Liver (tissue), 9 donors: ENCODE measurements around the gene DISC1. TPM values are rescaled to one million over a fixed set of nuclear protein-coding genes. Genes with fewer than 3 reads are reported as not detected.

ENCODE experiments used
- DNase-seq: peaks from one replicate; pipeline ENCODE4 v3.0.0-alpha.2; 2017; ENCODE audit warnings: low spot score
- H3K27ac ChIP-seq, 2 donors: one replicate each; pipeline ENCODE4 v1.7.0; 2013; ENCODE audit warnings: inconsistent platforms in 2 of 2, low read length in 2 of 2, control low read depth in 1 of 2, low read depth in 1 of 2, mild to moderate bottlenecking in 1 of 2
- H3K27me3 ChIP-seq, 4 donors: one replicate each; pipeline versions ENCODE4 v1.6.1 to v1.7.0; 2013; ENCODE audit warnings: low read length in 3 of 4, inconsistent platforms in 1 of 4, mild to moderate bottlenecking in 1 of 4, moderate library complexity in 1 of 4; ENCODE audit not compliant: control insufficient read depth in 4 of 4, insufficient read depth in 4 of 4
- H3K36me3 ChIP-seq, 4 donors: one replicate each; pipeline versions ENCODE4 v1.6.1 to v1.7.0; 2013; ENCODE audit warnings: low read length in 3 of 4, mild to moderate bottlenecking in 3 of 4, low read depth in 1 of 4, moderate library complexity in 1 of 4; ENCODE audit not compliant: control insufficient read depth in 4 of 4, insufficient read depth in 3 of 4
- H3K4me1 ChIP-seq, 4 donors: one replicate each; pipeline versions ENCODE4 v1.6.1 to v1.7.0; 2013; ENCODE audit warnings: low read length in 3 of 4, mild to moderate bottlenecking in 3 of 4, moderate library complexity in 1 of 4; ENCODE audit not compliant: control insufficient read depth in 4 of 4, insufficient read depth in 4 of 4
- H3K4me3 ChIP-seq, 3 donors: one replicate each; pipeline versions ENCODE4 v1.6.1 to v1.7.0; 2013; ENCODE audit warnings: low read length in 3 of 3, control low read depth in 1 of 3, low read depth in 1 of 3, mild to moderate bottlenecking in 1 of 3
- H3K9ac ChIP-seq, 2 donors: one replicate each; pipeline ENCODE4 v1.7.0; 2013; ENCODE audit warnings: low read length in 2 of 2, mild to moderate bottlenecking in 2 of 2, moderate library complexity in 2 of 2, control low read depth in 1 of 2, low read depth in 1 of 2
- H3K9me3 ChIP-seq, 4 donors: one replicate each; pipeline versions ENCODE4 v1.6.1 to v1.7.0; 2013; ENCODE audit warnings: low read length in 3 of 4; ENCODE audit not compliant: control insufficient read depth in 4 of 4
- EGR1 ChIP-seq, 2 donors: IDR thresholded peaks; 2 replicates each; pipeline ENCODE4 v1.6.1; 2016 to 2018; ENCODE audit warnings: antibody characterized with exemption in 2 of 2, low read depth in 2 of 2
- FOXA1 ChIP-seq: IDR thresholded peaks from 2 replicates; pipeline ENCODE4 v1.6.1; 2016; ENCODE audit warnings: antibody characterized with exemption
- FOXA2 ChIP-seq: IDR thresholded peaks from 2 replicates; pipeline ENCODE4 v1.6.1; 2016; ENCODE audit warnings: antibody characterized with exemption
- GABPA ChIP-seq, 2 donors: IDR thresholded peaks in 1 of 2; conservative IDR thresholded peaks in 1 of 2; 2 replicates each; pipeline ENCODE4 v1.6.1; 2016; ENCODE audit warnings: antibody characterized with exemption in 2 of 2, mild to moderate bottlenecking in 1 of 2, moderate library complexity in 1 of 2
- HNF4A ChIP-seq, 2 donors: conservative IDR thresholded peaks; 2 replicates each; pipeline ENCODE4 v1.6.1; 2016; ENCODE audit warnings: antibody characterized with exemption in 2 of 2, mild to moderate bottlenecking in 2 of 2
- HNF4G ChIP-seq: IDR thresholded peaks from 2 replicates; pipeline ENCODE4 v1.6.1; 2016; ENCODE audit warnings: antibody characterized with exemption
- JUND ChIP-seq, 2 donors: IDR thresholded peaks; 2 replicates each; pipeline ENCODE4 v1.6.1; 2016; ENCODE audit warnings: antibody characterized with exemption in 2 of 2
- NR2F2 ChIP-seq: IDR thresholded peaks from 2 replicates; pipeline ENCODE4 v1.6.1; 2016; ENCODE audit warnings: antibody characterized with exemption
- RAD21 ChIP-seq, 2 donors: IDR thresholded peaks; 2 replicates each; pipeline ENCODE4 v1.6.1; 2016; ENCODE audit warnings: antibody characterized with exemption in 2 of 2, mild to moderate bottlenecking in 2 of 2
- SP1 ChIP-seq: IDR thresholded peaks from 2 replicates; pipeline ENCODE4 v1.6.1; 2018; ENCODE audit warnings: antibody characterized with exemption, mild to moderate bottlenecking
- TAF1 ChIP-seq: conservative IDR thresholded peaks from 2 replicates; pipeline ENCODE4 v1.6.1; 2016; ENCODE audit warnings: antibody characterized with exemption, mild to moderate bottlenecking
- YY1 ChIP-seq: IDR thresholded peaks from 2 replicates; pipeline ENCODE4 v1.6.1; 2016; ENCODE audit warnings: antibody characterized with exemption, mild to moderate bottlenecking
- WGBS: extraction: QIAGEN DNeasy Blood & Tissue Kit; methylation state at CpG from one replicate; pipeline ENCODE4 v1.1.7; 2013; 5-methylcytosine and 5-hydroxymethylcytosine counted together
- polyA plus RNA-seq, 2 donors: library from polyadenylated mRNA; stranded (reverse) in 1 of 2; unstranded in 1 of 2; fragments of 200-250 nt in 1 of 2; fragments of >200 nt in 1 of 2; fragmentation: Nextera tagmentation in 1 of 2; extraction: Ambion mirVana in 1 of 2; gene quantifications; one replicate each; pipeline versions ENCODE4 v1.2.1 to v1.2.3, GENCODE V29; 2013 to 2015
- total RNA-seq, 2 donors: library from RNA; depleted of rRNA; stranded (reverse); fragments of >200 nt; gene quantifications; one replicate each; pipeline ENCODE4 v1.2.3, GENCODE V29; 2014
- TF ChIP-seq, protein P1 (sequence below): IDR thresholded peaks from 2 replicates; pipeline ENCODE4 v1.6.1; 2016; ENCODE audit warnings: antibody characterized with exemption
- TF ChIP-seq, protein P2 (sequence below): IDR thresholded peaks from 2 replicates; pipeline ENCODE4 v1.6.1; 2016; ENCODE audit warnings: antibody characterized with exemption, mild to moderate bottlenecking
- TF ChIP-seq, protein P3 (sequence below): fragments of 150-350 bp; IDR thresholded peaks from 2 replicates; pipeline ENCODE4 v1.5.1; 2017; ENCODE audit warnings: improper control_type of control experiment, low read depth, low read length; ENCODE audit not compliant: missing input control
- TF ChIP-seq, protein P4 (sequence below): IDR thresholded peaks from 2 replicates; pipeline ENCODE4 v1.6.1; 2016; ENCODE audit warnings: antibody characterized with exemption
- donor health status: healthy.
- donor health status: healthy.
- donor health status: healthy.
- donor health status: healthy.
- donor health status: healthy.

DISC1 gene
- total and polyA plus RNA-seq, 4 donors, result 0.45 to 6.3 (median 2.3) TPM

DNA sequence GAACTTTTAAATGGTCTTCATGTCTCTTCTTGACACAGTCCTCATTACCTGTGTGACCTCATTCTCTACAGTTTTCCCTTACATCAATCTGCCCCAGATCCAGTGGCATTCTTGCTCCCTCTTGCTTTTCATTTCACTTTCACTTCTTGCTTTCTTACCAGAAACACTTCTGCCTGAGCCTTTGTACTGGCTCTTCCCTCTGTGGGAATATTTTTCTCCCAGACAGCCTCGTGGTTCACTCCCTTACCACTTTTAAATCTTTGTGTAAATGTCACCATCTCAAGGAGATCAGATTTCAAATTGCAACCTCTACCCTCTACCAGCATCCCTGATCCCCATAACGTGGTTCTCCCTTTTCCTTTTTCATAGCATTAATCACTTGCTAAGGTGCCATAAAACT lies 73.2 kb downstream of the DISC1 start:
- no peak for DNase-seq
- Histone ChIP-seq H3K4me1 (peaks cover 0 to 4% (median 0%) of the 10 kb centered on the region in 4 donors), H3K36me3 (peaks cover 0 to 4% (median 0%) of the 10 kb centered on the region in 4 donors), H3K9ac (no peak overlapping the region), H3K27ac (no peak overlapping the region), H3K4me3 (no peak overlapping the region), H3K9me3 (no peaks in the 10 kb centered on the region), H3K27me3 (no peaks in the 10 kb centered on the region)
- WGBS, result 51% methylated on average over 2 of the region's 2 CpGs
- TF ChIP-seq EGR1 (IDR thresholded peaks at IDR 0.05; ENCODE audit: low read depth in 2 of 2) (no peak), RAD21 (IDR thresholded peaks at IDR 0.05) (no peak), TAF1 (no peak), SP1 (no peak), FOXA1 (no peak), FOXA2 (no peak), YY1 (no peak), NR2F2 (no peak)
- TF ChIP-seq, protein P1, sequence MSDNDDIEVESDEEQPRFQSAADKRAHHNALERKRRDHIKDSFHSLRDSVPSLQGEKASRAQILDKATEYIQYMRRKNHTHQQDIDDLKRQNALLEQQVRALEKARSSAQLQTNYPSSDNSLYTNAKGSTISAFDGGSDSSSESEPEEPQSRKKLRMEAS, result no peak
- TF ChIP-seq, protein P2, sequence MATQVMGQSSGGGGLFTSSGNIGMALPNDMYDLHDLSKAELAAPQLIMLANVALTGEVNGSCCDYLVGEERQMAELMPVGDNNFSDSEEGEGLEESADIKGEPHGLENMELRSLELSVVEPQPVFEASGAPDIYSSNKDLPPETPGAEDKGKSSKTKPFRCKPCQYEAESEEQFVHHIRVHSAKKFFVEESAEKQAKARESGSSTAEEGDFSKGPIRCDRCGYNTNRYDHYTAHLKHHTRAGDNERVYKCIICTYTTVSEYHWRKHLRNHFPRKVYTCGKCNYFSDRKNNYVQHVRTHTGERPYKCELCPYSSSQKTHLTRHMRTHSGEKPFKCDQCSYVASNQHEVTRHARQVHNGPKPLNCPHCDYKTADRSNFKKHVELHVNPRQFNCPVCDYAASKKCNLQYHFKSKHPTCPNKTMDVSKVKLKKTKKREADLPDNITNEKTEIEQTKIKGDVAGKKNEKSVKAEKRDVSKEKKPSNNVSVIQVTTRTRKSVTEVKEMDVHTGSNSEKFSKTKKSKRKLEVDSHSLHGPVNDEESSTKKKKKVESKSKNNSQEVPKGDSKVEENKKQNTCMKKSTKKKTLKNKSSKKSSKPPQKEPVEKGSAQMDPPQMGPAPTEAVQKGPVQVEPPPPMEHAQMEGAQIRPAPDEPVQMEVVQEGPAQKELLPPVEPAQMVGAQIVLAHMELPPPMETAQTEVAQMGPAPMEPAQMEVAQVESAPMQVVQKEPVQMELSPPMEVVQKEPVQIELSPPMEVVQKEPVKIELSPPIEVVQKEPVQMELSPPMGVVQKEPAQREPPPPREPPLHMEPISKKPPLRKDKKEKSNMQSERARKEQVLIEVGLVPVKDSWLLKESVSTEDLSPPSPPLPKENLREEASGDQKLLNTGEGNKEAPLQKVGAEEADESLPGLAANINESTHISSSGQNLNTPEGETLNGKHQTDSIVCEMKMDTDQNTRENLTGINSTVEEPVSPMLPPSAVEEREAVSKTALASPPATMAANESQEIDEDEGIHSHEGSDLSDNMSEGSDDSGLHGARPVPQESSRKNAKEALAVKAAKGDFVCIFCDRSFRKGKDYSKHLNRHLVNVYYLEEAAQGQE, result no peak

DNA sequence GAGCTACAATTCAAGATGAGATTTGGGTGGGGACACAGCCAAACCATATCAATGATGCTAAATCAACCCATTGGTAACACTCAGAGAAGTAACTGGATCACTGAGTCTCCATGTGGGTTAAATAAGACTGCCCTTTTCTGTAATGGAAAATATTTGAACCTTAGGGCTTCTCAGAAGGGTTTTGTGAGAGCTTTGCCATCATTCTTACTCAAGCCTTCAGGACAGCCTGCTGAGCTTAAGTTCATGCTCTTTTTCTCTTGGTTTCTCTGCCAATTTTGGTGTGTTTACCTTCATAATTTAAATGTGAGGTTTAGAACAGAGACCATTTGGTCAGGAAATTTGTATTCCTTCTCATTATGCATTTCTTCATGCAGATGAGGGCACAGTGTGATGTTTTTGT lies 74.7 kb downstream of the DISC1 start:
- TF ChIP-seq, protein P3, sequence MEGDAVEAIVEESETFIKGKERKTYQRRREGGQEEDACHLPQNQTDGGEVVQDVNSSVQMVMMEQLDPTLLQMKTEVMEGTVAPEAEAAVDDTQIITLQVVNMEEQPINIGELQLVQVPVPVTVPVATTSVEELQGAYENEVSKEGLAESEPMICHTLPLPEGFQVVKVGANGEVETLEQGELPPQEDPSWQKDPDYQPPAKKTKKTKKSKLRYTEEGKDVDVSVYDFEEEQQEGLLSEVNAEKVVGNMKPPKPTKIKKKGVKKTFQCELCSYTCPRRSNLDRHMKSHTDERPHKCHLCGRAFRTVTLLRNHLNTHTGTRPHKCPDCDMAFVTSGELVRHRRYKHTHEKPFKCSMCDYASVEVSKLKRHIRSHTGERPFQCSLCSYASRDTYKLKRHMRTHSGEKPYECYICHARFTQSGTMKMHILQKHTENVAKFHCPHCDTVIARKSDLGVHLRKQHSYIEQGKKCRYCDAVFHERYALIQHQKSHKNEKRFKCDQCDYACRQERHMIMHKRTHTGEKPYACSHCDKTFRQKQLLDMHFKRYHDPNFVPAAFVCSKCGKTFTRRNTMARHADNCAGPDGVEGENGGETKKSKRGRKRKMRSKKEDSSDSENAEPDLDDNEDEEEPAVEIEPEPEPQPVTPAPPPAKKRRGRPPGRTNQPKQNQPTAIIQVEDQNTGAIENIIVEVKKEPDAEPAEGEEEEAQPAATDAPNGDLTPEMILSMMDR, result no peak
- TF ChIP-seq, protein P4, sequence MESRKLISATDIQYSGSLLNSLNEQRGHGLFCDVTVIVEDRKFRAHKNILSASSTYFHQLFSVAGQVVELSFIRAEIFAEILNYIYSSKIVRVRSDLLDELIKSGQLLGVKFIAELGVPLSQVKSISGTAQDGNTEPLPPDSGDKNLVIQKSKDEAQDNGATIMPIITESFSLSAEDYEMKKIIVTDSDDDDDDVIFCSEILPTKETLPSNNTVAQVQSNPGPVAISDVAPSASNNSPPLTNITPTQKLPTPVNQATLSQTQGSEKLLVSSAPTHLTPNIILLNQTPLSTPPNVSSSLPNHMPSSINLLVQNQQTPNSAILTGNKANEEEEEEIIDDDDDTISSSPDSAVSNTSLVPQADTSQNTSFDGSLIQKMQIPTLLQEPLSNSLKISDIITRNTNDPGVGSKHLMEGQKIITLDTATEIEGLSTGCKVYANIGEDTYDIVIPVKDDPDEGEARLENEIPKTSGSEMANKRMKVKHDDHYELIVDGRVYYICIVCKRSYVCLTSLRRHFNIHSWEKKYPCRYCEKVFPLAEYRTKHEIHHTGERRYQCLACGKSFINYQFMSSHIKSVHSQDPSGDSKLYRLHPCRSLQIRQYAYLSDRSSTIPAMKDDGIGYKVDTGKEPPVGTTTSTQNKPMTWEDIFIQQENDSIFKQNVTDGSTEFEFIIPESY, result no peak
- no peak for TF ChIP-seq JUND (IDR thresholded peaks at IDR 0.05)
- no peak for TF ChIP-seq HNF4A (conservative IDR thresholded peaks at IDR 0.05)
- TF ChIP-seq GABPA (IDR thresholded peaks at IDR 0.05 in 1 of 2, conservative IDR thresholded peaks at IDR 0.05 in 1 of 2), result no peak
- TF ChIP-seq HNF4G, result no peak
- Histone ChIP-seq H3K27me3 (no peaks in the 10 kb centered on the region), H3K9me3 (no peaks in the 10 kb centered on the region), H3K9ac (no peak overlapping the region), H3K27ac (no peak overlapping the region), H3K4me1 (peaks cover 0 to 2% (median under 1%) of the 10 kb centered on the region in 4 donors), H3K4me3 (no peak overlapping the region), H3K36me3 (peaks cover 0 to 4% (median 0%) of the 10 kb centered on the region in 4 donors)
- DNase-seq, result no peak
